ENCODE data around the gene COA6. TPM values are rescaled to one million over a fixed set of nuclear protein-coding genes. Genes with fewer than 3 reads are reported as not detected.

COA6 gene
- total and polyA plus RNA-seq, 9 donors, result 28.4 to 33.4 (median 30.6) TPM

GRCh38 chr1:234402939-234403338 is 29.7 kb downstream of the COA6 start:
- no peak overlapping the region for H3K4me3 ChIP-seq (ENCODE audit: low read length)
- no peak for DNase-seq
- no peaks in the 10 kb centered on the region for H3K4me1 ChIP-seq (ENCODE audit: control insufficient read depth, insufficient read depth, low read length)
- whole genome bisulfite sequencing (ENCODE audit: insufficient coverage), result 79% methylated on average over 3 of the region's 3 CpGs
- H3K36me3 ChIP-seq (ENCODE audit: control insufficient read depth, insufficient read depth, low read length), result peaks cover 2% of the 10 kb centered on the region
- no peak overlapping the region for H3K27ac ChIP-seq (ENCODE audit: low read length)
- H3K9me3 ChIP-seq (replicated peaks; ENCODE audit: control insufficient read depth, low read depth, low read length), result no peaks in the 10 kb centered on the region
- H3K27me3 ChIP-seq (ENCODE audit: control insufficient read depth, insufficient read depth, low read length), result no peaks in the 10 kb centered on the region

- peaks cover 8% of the 10 kb centered on the region for H3K36me3 ChIP-seq (ENCODE audit: control insufficient read depth, insufficient read depth, low read length)
- DNase-seq, result no peak
- H3K9me3 ChIP-seq (replicated peaks; ENCODE audit: control insufficient read depth, low read depth, low read length), result no peaks in the 10 kb centered on the region
- no CpG with 5 or more reads among the region's 6 CpGs for WGBS (ENCODE audit: insufficient coverage)
- H3K4me1 ChIP-seq (ENCODE audit: control insufficient read depth, insufficient read depth, low read length), result no peaks in the 10 kb centered on the region
- H3K4me3 ChIP-seq (ENCODE audit: low read length), result no peak overlapping the region
- H3K27ac ChIP-seq (ENCODE audit: low read length), result no peak overlapping the region
- no peaks in the 10 kb centered on the region for H3K27me3 ChIP-seq (ENCODE audit: control insufficient read depth, insufficient read depth, low read length)
These were observed 32.4 kb downstream of the COA6 start for GRCh38 chr1:234405676-234406075.

GRCh38 chr1:234406871-234407270 is 33.6 kb downstream of the COA6 start:
- Histone ChIP-seq H3K27ac (ENCODE audit: low read length) (no peak overlapping the region), H3K36me3 (ENCODE audit: control insufficient read depth, insufficient read depth, low read length) (peaks cover 9% of the 10 kb centered on the region)
- 62% methylated on average over 2 of the region's 4 CpGs for WGBS (ENCODE audit: insufficient coverage)

GRCh38 chr1:234408757-234409156 is 35.5 kb downstream of the COA6 start:
- no peaks in the 10 kb centered on the region for H3K9me3 ChIP-seq (replicated peaks; ENCODE audit: control insufficient read depth, low read depth, low read length)
- H3K4me1 ChIP-seq (ENCODE audit: control insufficient read depth, insufficient read depth, low read length), result no peaks in the 10 kb centered on the region
- H3K36me3 ChIP-seq (ENCODE audit: control insufficient read depth, insufficient read depth, low read length), result peaks cover 14% of the 10 kb centered on the region
- DNase-seq, result no peak
- H3K27me3 ChIP-seq (ENCODE audit: control insufficient read depth, insufficient read depth, low read length), result no peaks in the 10 kb centered on the region
- no peak overlapping the region for H3K4me3 ChIP-seq (ENCODE audit: low read length)
- WGBS (ENCODE audit: insufficient coverage), result 93% methylated on average over 2 of the region's 9 CpGs
- no peak overlapping the region for H3K27ac ChIP-seq (ENCODE audit: low read length)

More at GRCh38 chr1:234406871-234407270, 33.6 kb downstream of the COA6 start:
- Histone ChIP-seq H3K4me3 (ENCODE audit: low read length) (no peak overlapping the region), H3K9me3 (replicated peaks; ENCODE audit: control insufficient read depth, low read depth, low read length) (no peaks in the 10 kb centered on the region), H3K27me3 (ENCODE audit: control insufficient read depth, insufficient read depth, low read length) (no peaks in the 10 kb centered on the region), H3K4me1 (ENCODE audit: control insufficient read depth, insufficient read depth, low read length) (no peaks in the 10 kb centered on the region)
- DNase-seq, result no peak

GRCh38 chr1:234409328-234409727 is 36.1 kb downstream of the COA6 start:
- 85% methylated on average over 2 of the region's 5 CpGs for whole genome bisulfite sequencing (ENCODE audit: insufficient coverage)
- Histone ChIP-seq H3K36me3 (ENCODE audit: control insufficient read depth, insufficient read depth, low read length) (peaks cover 18% of the 10 kb centered on the region), H3K4me1 (ENCODE audit: control insufficient read depth, insufficient read depth, low read length) (no peaks in the 10 kb centered on the region), H3K4me3 (ENCODE audit: low read length) (no peak overlapping the region), H3K9me3 (replicated peaks; ENCODE audit: control insufficient read depth, low read depth, low read length) (no peaks in the 10 kb centered on the region), H3K27me3 (ENCODE audit: control insufficient read depth, insufficient read depth, low read length) (no peaks in the 10 kb centered on the region), H3K27ac (ENCODE audit: low read length) (no peak overlapping the region)
- DNase-seq, result no peak

- Histone ChIP-seq H3K36me3 (ENCODE audit: control insufficient read depth, insufficient read depth, low read length) (peaks cover 25% of the 10 kb centered on the region), H3K4me3 (ENCODE audit: low read length) (no peak overlapping the region), H3K9me3 (replicated peaks; ENCODE audit: control insufficient read depth, low read depth, low read length) (no peaks in the 10 kb centered on the region), H3K4me1 (ENCODE audit: control insufficient read depth, insufficient read depth, low read length) (no peaks in the 10 kb centered on the region), H3K27me3 (ENCODE audit: control insufficient read depth, insufficient read depth, low read length) (no peaks in the 10 kb centered on the region), H3K27ac (ENCODE audit: low read length) (no peak overlapping the region)
- no peak for DNase-seq
- 95% methylated on average over 7 of the region's 11 CpGs for WGBS (ENCODE audit: insufficient coverage)
These were observed 39.6 kb downstream of the COA6 start for GRCh38 chr1:234412830-234413229.

- no peak for DNase-seq
- Histone ChIP-seq H3K9me3 (replicated peaks; ENCODE audit: control insufficient read depth, low read depth, low read length) (no peaks in the 10 kb centered on the region), H3K27ac (ENCODE audit: low read length) (no peak overlapping the region), H3K4me3 (ENCODE audit: low read length) (no peak overlapping the region), H3K27me3 (ENCODE audit: control insufficient read depth, insufficient read depth, low read length) (no peaks in the 10 kb centered on the region), H3K4me1 (ENCODE audit: control insufficient read depth, insufficient read depth, low read length) (no peaks in the 10 kb centered on the region), H3K36me3 (ENCODE audit: control insufficient read depth, insufficient read depth, low read length) (peaks cover 27% of the 10 kb centered on the region)
- WGBS (ENCODE audit: insufficient coverage), result 90% methylated on average over 9 of the region's 9 CpGs
These were observed 40.2 kb downstream of the COA6 start for GRCh38 chr1:234413485-234413884.

GRCh38 chr1:234413990-234414389 is 40.7 kb downstream of the COA6 start:
- H3K27me3 ChIP-seq (ENCODE audit: control insufficient read depth, insufficient read depth, low read length), result no peaks in the 10 kb centered on the region
- no peak for DNase-seq
- 100% methylated on average over 1 of the region's 4 CpGs for WGBS (ENCODE audit: insufficient coverage)
- H3K36me3 ChIP-seq (ENCODE audit: control insufficient read depth, insufficient read depth, low read length), result peaks cover 26% of the 10 kb centered on the region
- no peak overlapping the region for H3K4me3 ChIP-seq (ENCODE audit: low read length)
- no peaks in the 10 kb centered on the region for H3K4me1 ChIP-seq (ENCODE audit: control insufficient read depth, insufficient read depth, low read length)
- no peaks in the 10 kb centered on the region for H3K9me3 ChIP-seq (replicated peaks; ENCODE audit: control insufficient read depth, low read depth, low read length)
- H3K27ac ChIP-seq (ENCODE audit: low read length), result no peak overlapping the region

- Histone ChIP-seq H3K9me3 (replicated peaks; ENCODE audit: control insufficient read depth, low read depth, low read length) (no peaks in the 10 kb centered on the region), H3K4me3 (ENCODE audit: low read length) (no peak overlapping the region), H3K27me3 (ENCODE audit: control insufficient read depth, insufficient read depth, low read length) (no peaks in the 10 kb centered on the region), H3K4me1 (ENCODE audit: control insufficient read depth, insufficient read depth, low read length) (no peaks in the 10 kb centered on the region), H3K36me3 (ENCODE audit: control insufficient read depth, insufficient read depth, low read length) (peaks cover 27% of the 10 kb centered on the region), H3K27ac (ENCODE audit: low read length) (no peak overlapping the region)
- WGBS (ENCODE audit: insufficient coverage), result 100% methylated on average over 4 of the region's 8 CpGs
- DNase-seq, result no peak
These were observed 54.8 kb downstream of the COA6 start for GRCh38 chr1:234427950-234428646.

- no peak overlapping the region for H3K4me3 ChIP-seq (ENCODE audit: low read length)
- H3K36me3 ChIP-seq (ENCODE audit: control insufficient read depth, insufficient read depth, low read length), result peaks cover 25% of the 10 kb centered on the region
- H3K4me1 ChIP-seq (ENCODE audit: control insufficient read depth, insufficient read depth, low read length), result no peaks in the 10 kb centered on the region
- WGBS (ENCODE audit: insufficient coverage), result 100% methylated on average over 1 of the region's 5 CpGs
- H3K9me3 ChIP-seq (replicated peaks; ENCODE audit: control insufficient read depth, low read depth, low read length), result no peaks in the 10 kb centered on the region
- no peak for DNase-seq
- H3K27ac ChIP-seq (ENCODE audit: low read length), result no peak overlapping the region
- H3K27me3 ChIP-seq (ENCODE audit: control insufficient read depth, insufficient read depth, low read length), result no peaks in the 10 kb centered on the region
These were observed 56.2 kb downstream of the COA6 start for GRCh38 chr1:234429434-234429806.

- Histone ChIP-seq H3K4me1 (ENCODE audit: control insufficient read depth, insufficient read depth, low read length) (no peaks in the 10 kb centered on the region), H3K36me3 (ENCODE audit: control insufficient read depth, insufficient read depth, low read length) (peaks cover 28% of the 10 kb centered on the region)
These were observed 57.4 kb downstream of the COA6 start for GRCh38 chr1:234430691-234431090.

More at GRCh38 chr1:234430691-234431090, 57.4 kb downstream of the COA6 start:
- WGBS (ENCODE audit: insufficient coverage), result 100% methylated on average over 1 of the region's 5 CpGs
- Histone ChIP-seq H3K27me3 (ENCODE audit: control insufficient read depth, insufficient read depth, low read length) (no peaks in the 10 kb centered on the region), H3K4me3 (ENCODE audit: low read length) (no peak overlapping the region), H3K9me3 (replicated peaks; ENCODE audit: control insufficient read depth, low read depth, low read length) (no peaks in the 10 kb centered on the region), H3K27ac (ENCODE audit: low read length) (no peak overlapping the region)
- DNase-seq, result no peak

Measured in muscle of leg (tissue), 11 donors.